Upper lobe of left lung (tissue), 6 donors: ENCODE data around the gene PDE5A. TPM values are rescaled to one million over a fixed set of nuclear protein-coding genes. Genes with fewer than 3 reads are reported as not detected.
"Not testable (repeated sequence)": the region's sequence is repeated elsewhere in the genome, so short reads cannot be mapped to it uniquely, and the experiment has no call there.

Experiments used
- ATAC-seq, 2 donors: fragments of 200-7000 bp; cut with Tn5 transposase; one replicate each; pipeline ENCODE4 v1.9.1; 2022; ENCODE audit warnings: mild to moderate bottlenecking in 2 of 2, moderate library complexity in 2 of 2; ENCODE audit not compliant: low FRiP score in 2 of 2
- DNase-seq, 2 donors: peaks; one replicate each; pipeline ENCODE4 v3.0.0-alpha.2; 2019 to 2020
- H3K27ac ChIP-seq, 4 donors: fragments of 200-600 bp; sonication (generic); one replicate each; pipeline ENCODE4 v1.5.1; 2016 to 2019
- H3K27me3 ChIP-seq, 4 donors: fragments of 200-600 bp; sonication (generic); one replicate each; pipeline ENCODE4 v1.5.1; 2017 to 2019
- H3K36me3 ChIP-seq, 4 donors: fragments of 200-600 bp; sonication (generic); one replicate each; pipeline ENCODE4 v1.5.1; 2016 to 2019
- H3K4me1 ChIP-seq, 4 donors: fragments of 200-600 bp; sonication (generic); one replicate each; pipeline ENCODE4 v1.5.1; 2018 to 2019
- H3K4me3 ChIP-seq, 4 donors: fragments of 200-600 bp; sonication (generic); one replicate each; pipeline ENCODE4 v1.5.1; 2017 to 2019; ENCODE audit warnings: mild to moderate bottlenecking in 2 of 4, moderate library complexity in 1 of 4
- H3K9me3 ChIP-seq, 4 donors: fragments of 200-600 bp; sonication (generic); one replicate each; pipeline ENCODE4 v1.5.1; 2018 to 2019
- CTCF ChIP-seq, 6 experiments: fragments of 450-650 bp in 4 of 6; fragments of 200-600 bp in 2 of 6; sonication (generic) in 2 of 6; IDR thresholded peaks; one replicate each; pipeline ENCODE4 v1.5.1; 2016 to 2019; ENCODE audit warnings: antibody characterized with exemption in 6 of 6
- EP300 ChIP-seq, 4 donors: sonication (generic); formaldehyde crosslinking; IDR thresholded peaks; one replicate each; pipeline ENCODE4 v1.5.1; 2017; ENCODE audit warnings: antibody characterized with exemption in 4 of 4, control low read depth in 2 of 4
- POLR2A ChIP-seq, 4 donors: fragments of 450-650 bp; IDR thresholded peaks; one replicate each; pipeline ENCODE4 v1.5.1; 2016 to 2017; ENCODE audit warnings: antibody characterized with exemption in 4 of 4, mild to moderate bottlenecking in 2 of 4
- POLR2AphosphoS5 ChIP-seq, 2 donors: sonication (generic); formaldehyde crosslinking; IDR thresholded peaks; one replicate each; pipeline ENCODE4 v1.5.1; 2017; ENCODE audit warnings: antibody characterized with exemption in 2 of 2
- WGBS, 2 donors: methylation state at CpG; one replicate each; pipeline ENCODE4 v1.1.5; 2017 to 2018; 5-methylcytosine and 5-hydroxymethylcytosine counted together
- total RNA-seq, 6 donors: library from RNA; depleted of rRNA in 4 of 6; stranded (reverse); fragments of >200 nt in 4 of 6; gene quantifications; one replicate each; pipeline versions ENCODE4 v1.1.0 to v1.2.1, GENCODE V29; 2016 to 2021
- donor health status: DM: no; HTN: no; CAD: no; lungs with moderate emphysema.
- donor health status: DM: no; HTN: yes; CAD: no; lungs with severe emphysema.

Gene PDE5A
- total RNA-seq, 6 donors from 2014 or later = 17.2 to 37.8 (median 22.3) TPM

GRCh38 chr4:119479180-119479808, 149.3 kb downstream of the PDE5A start:
- 95 to 98% methylated on average over 2 of the region's 2 CpGs for whole genome bisulfite sequencing, 2 donors
- TF ChIP-seq POLR2AphosphoS5 (IDR thresholded peaks at IDR 0.05) (no peak), POLR2A (IDR thresholded peaks at IDR 0.05) (no peak), EP300 (IDR thresholded peaks at IDR 0.05) (no peak), CTCF (IDR thresholded peaks at IDR 0.05) (no peak)
- ATAC-seq (no peak), DNase-seq (no peak)
- no peaks in the 10 kb centered on the region for H3K27me3 ChIP-seq
- no peaks in the 10 kb centered on the region for H3K4me1 ChIP-seq
- no peaks in the 10 kb centered on the region for H3K9me3 ChIP-seq
- no peak overlapping the region for H3K27ac ChIP-seq
- H3K36me3 ChIP-seq = peaks cover 0 to 29% (median 10%) of the 10 kb centered on the region in 4 donors
- H3K4me3 ChIP-seq = no peak overlapping the region

- Histone ChIP-seq H3K27me3 (no peaks in the 10 kb centered on the region), H3K36me3 (peaks cover 0 to 29% (median 11%) of the 10 kb centered on the region in 4 donors), H3K4me1 (no peaks in the 10 kb centered on the region), H3K4me3 (no peak overlapping the region), H3K9me3 (no peaks in the 10 kb centered on the region), H3K27ac (no peak overlapping the region)
- no peak for TF ChIP-seq POLR2A (IDR thresholded peaks at IDR 0.05)
- TF ChIP-seq POLR2AphosphoS5 (IDR thresholded peaks at IDR 0.05) = no peak
- no peak for TF ChIP-seq EP300 (IDR thresholded peaks at IDR 0.05)
- no peak for TF ChIP-seq CTCF (IDR thresholded peaks at IDR 0.05)
- DNase-seq (no peak), ATAC-seq (no peak)
Measured at GRCh38 chr4:119478446-119479179, 150.0 kb downstream of the PDE5A start.

- H3K36me3 ChIP-seq = peaks cover 0 to 29% (median 11%) of the 10 kb centered on the region in 4 donors
- DNase-seq = no peak
- H3K27ac ChIP-seq = no peak overlapping the region
- no peaks in the 10 kb centered on the region for H3K27me3 ChIP-seq
- H3K4me3 ChIP-seq = no peak overlapping the region
- no peak for TF ChIP-seq POLR2AphosphoS5 (IDR thresholded peaks at IDR 0.05)
- no peak for TF ChIP-seq POLR2A (IDR thresholded peaks at IDR 0.05)
- no peak for TF ChIP-seq EP300 (IDR thresholded peaks at IDR 0.05)
- TF ChIP-seq CTCF (IDR thresholded peaks at IDR 0.05) = no peak
- ATAC-seq = no peak
- H3K9me3 ChIP-seq = no peaks in the 10 kb centered on the region
- H3K4me1 ChIP-seq = no peaks in the 10 kb centered on the region
Measured at GRCh38 chr4:119477412-119478053, 151.1 kb downstream of the PDE5A start.

- 72 to 75% methylated on average over 3 of the region's 3 CpGs for WGBS, 2 donors
- no peak for TF ChIP-seq EP300 (IDR thresholded peaks at IDR 0.05)
- no peak for TF ChIP-seq POLR2AphosphoS5 (IDR thresholded peaks at IDR 0.05)
- no peak for TF ChIP-seq CTCF (IDR thresholded peaks at IDR 0.05)
- TF ChIP-seq POLR2A (IDR thresholded peaks at IDR 0.05) = no peak
- Histone ChIP-seq H3K9me3 (no peaks in the 10 kb centered on the region), H3K4me1 (no peaks in the 10 kb centered on the region), H3K27me3 (no peaks in the 10 kb centered on the region), H3K36me3 (peaks cover 0 to 42% (median 4%) of the 10 kb centered on the region in 4 donors), H3K27ac (no peak overlapping the region), H3K4me3 (no peak overlapping the region)
- ATAC-seq (no peak), DNase-seq (no peak)
Measured at GRCh38 chr4:119471259-119471658, 157.3 kb downstream of the PDE5A start.

- H3K9me3 ChIP-seq, H3K27me3 ChIP-seq, ATAC-seq, H3K4me1 ChIP-seq, H3K4me3 ChIP-seq, DNase-seq, H3K27ac ChIP-seq: not testable (repeated sequence)
- peaks cover 0 to 42% (median 2%) of the 10 kb centered on the region in 4 donors for H3K36me3 ChIP-seq
Measured at GRCh38 chr4:119470737-119471063, 157.9 kb downstream of the PDE5A start.

- not testable (repeated sequence) for H3K9me3 ChIP-seq, DNase-seq, H3K27me3 ChIP-seq, H3K27ac ChIP-seq, ATAC-seq, H3K4me1 ChIP-seq, H3K4me3 ChIP-seq
- 81 to 90% methylated on average over 2 of the region's 2 CpGs for WGBS, 2 donors
- peaks cover 0 to 40% (median 2%) of the 10 kb centered on the region in 4 donors for H3K36me3 ChIP-seq
Measured at GRCh38 chr4:119470021-119470736, 158.4 kb downstream of the PDE5A start.

- H3K36me3 ChIP-seq = peaks cover 0 to 36% (median 2%) of the 10 kb centered on the region in 4 donors
- WGBS, 2 donors = 86 to 94% methylated on average over 3 of the region's 3 CpGs
- DNase-seq, ATAC-seq, H3K27ac ChIP-seq, H3K4me3 ChIP-seq, H3K27me3 ChIP-seq, H3K9me3 ChIP-seq, H3K4me1 ChIP-seq: not testable (repeated sequence)
Measured at GRCh38 chr4:119469039-119469438, 159.6 kb downstream of the PDE5A start.
